ENCODE measurements around the gene SEPTIN8.

GRCh38 chr5:132725745-132726144 lies 51.3 kb downstream of the SEPTIN8 start:
- TF ChIP-seq REST (IDR thresholded peaks at IDR 0.05; ENCODE audit: low read depth) (no peak), CREB1 (IDR thresholded peaks at IDR 0.05; ENCODE audit: low read depth) (no peak), EP300 (IDR thresholded peaks at IDR 0.05; ENCODE audit: borderline replicate concordance) (no peak), MAX (IDR thresholded peaks at IDR 0.05) (no peak), TCF12 (IDR thresholded peaks at IDR 0.05; ENCODE audit: low read depth) (no peak), YY1 (IDR thresholded peaks at IDR 0.05; ENCODE audit: low read depth) (no peak), TEAD4 (IDR thresholded peaks at IDR 0.05) (no peak), EGR1 (IDR thresholded peaks at IDR 0.05) (no peak), TAF1 (IDR thresholded peaks at IDR 0.05; ENCODE audit: low read depth) (no peak), NFIC (IDR thresholded peaks at IDR 0.05) (no peak), ZBTB7A (IDR thresholded peaks at IDR 0.05; ENCODE audit: low read depth) (no peak), FOXM1 (IDR thresholded peaks at IDR 0.05; ENCODE audit: borderline replicate concordance, low read depth) (no peak), USF1 (IDR thresholded peaks at IDR 0.05) (no peak), CEBPB (IDR thresholded peaks at IDR 0.05) (no peak)

Data from Ishikawa (cell line).